HEK293T (cell line): ENCODE results near the gene SGO2.

ENCODE experiments used
- ARNT ChIP-seq: fragments of 450-650 bp; IDR thresholded peaks from 2 replicates; pipeline ENCODE4 v1.6.1; 2017; ENCODE audit warnings: mild to moderate bottlenecking
- BHLHE40 ChIP-seq: fragments of 450-650 bp; IDR thresholded peaks from 2 replicates; pipeline ENCODE4 v1.6.1; 2016; ENCODE audit warnings: mild to moderate bottlenecking, moderate library complexity, borderline replicate concordance
- CTBP1 ChIP-seq: fragments of 450-650 bp; IDR thresholded peaks from 2 replicates; pipeline ENCODE4 v1.6.1; 2016; ENCODE audit warnings: borderline replicate concordance
- ELF4 ChIP-seq: fragments of 450-650 bp; IDR thresholded peaks from 2 replicates; pipeline ENCODE4 v1.6.1; 2017; ENCODE audit warnings: antibody characterized with exemption
- FOXA1 ChIP-seq: fragments of 450-650 bp; IDR thresholded peaks from 2 replicates; pipeline ENCODE4 v1.6.1; 2016; ENCODE audit warnings: mild to moderate bottlenecking
- FOXK2 ChIP-seq: fragments of 450-650 bp; IDR thresholded peaks from 2 replicates; pipeline ENCODE4 v1.6.1; 2016; ENCODE audit warnings: mild to moderate bottlenecking
- FOXM1 ChIP-seq: fragments of 450-650 bp; IDR thresholded peaks from 2 replicates; pipeline ENCODE4 v1.6.1; 2017; ENCODE audit warnings: mild to moderate bottlenecking, borderline replicate concordance
- LEF1 ChIP-seq: fragments of 450-650 bp; IDR thresholded peaks from 2 replicates; pipeline ENCODE4 v1.6.1; 2017; ENCODE audit warnings: mild to moderate bottlenecking, borderline replicate concordance
- NFRKB ChIP-seq: fragments of 450-650 bp; IDR thresholded peaks from 2 replicates; pipeline ENCODE4 v1.6.1; 2016; ENCODE audit warnings: mild to moderate bottlenecking, moderate library complexity
- SP1 ChIP-seq: fragments of 450-650 bp; IDR thresholded peaks from 2 replicates; pipeline ENCODE4 v1.6.1; 2017
- SUZ12 ChIP-seq: fragments of 450-650 bp; IDR thresholded peaks from 2 replicates; pipeline ENCODE4 v1.6.1; 2016; ENCODE audit warnings: mild to moderate bottlenecking
- ZNF384 ChIP-seq: fragments of 450-650 bp; IDR thresholded peaks from 2 replicates; pipeline ENCODE4 v1.6.1; 2016

- TF ChIP-seq FOXA1 (no peak), SP1 (no peak), FOXM1 (no peak), NFRKB (no peak), ELF4 (no peak), BHLHE40 (no peak), SUZ12 (no peak), ZNF384 (no peak), ARNT (no peak), LEF1 (no peak), CTBP1 (no peak), FOXK2 (no peak)
Observed at GRCh38 chr2:200498402-200499162, 27.4 kb upstream of the SGO2 start.
